Right lobe of liver (tissue), 6 donors: ENCODE data around the gene EIF1AX. TPM values are rescaled to one million over a fixed set of nuclear protein-coding genes. Genes with fewer than 3 reads are reported as not detected.

ENCODE experiments used
- ATAC-seq, 4 donors: fragments of 200-7000 bp; cut with Tn5 transposase; one replicate each; pipeline ENCODE4 v1.9.1; 2020; ENCODE audit warnings: mild to moderate bottlenecking in 4 of 4, moderate library complexity in 4 of 4
- DNase-seq, 3 donors: peaks; one replicate each; pipeline ENCODE4 v3.0.0-alpha.2; 2020
- H3K27ac ChIP-seq, 3 donors: fragments of 200-600 bp; one replicate each; pipeline ENCODE4 v1.8.0; 2022
- H3K27me3 ChIP-seq, 2 donors: fragments of 200-600 bp; one replicate each; pipeline ENCODE4 v1.8.0; 2022
- H3K36me3 ChIP-seq, 4 donors: fragments of 200-600 bp; sonication (generic) in 1 of 4; one replicate each; pipeline versions ENCODE4 v1.5.1 to v1.8.0; 2017 to 2022; ENCODE audit warnings: control low read depth in 1 of 4
- H3K4me1 ChIP-seq, 4 donors: fragments of 200-600 bp; sonication (generic) in 1 of 4; one replicate each; pipeline versions ENCODE4 v1.5.1 to v1.8.0; 2017 to 2022; ENCODE audit warnings: control low read depth in 1 of 4
- H3K4me3 ChIP-seq, 3 donors: fragments of 200-600 bp; one replicate each; pipeline ENCODE4 v1.8.0; 2022
- H3K9me3 ChIP-seq, 4 donors: fragments of 200-600 bp; sonication (generic) in 1 of 4; one replicate each; pipeline versions ENCODE4 v1.5.1 to v1.8.0; 2017 to 2022; ENCODE audit warnings: control low read depth in 1 of 4
- CTCF ChIP-seq, 4 donors: fragments of 200-600 bp in 3 of 4; fragments of 450-650 bp in 1 of 4; IDR thresholded peaks; one replicate each; pipeline versions ENCODE4 v1.5.1 to v1.8.0; 2016 to 2022; ENCODE audit warnings: antibody characterized with exemption in 4 of 4, mild to moderate bottlenecking in 2 of 4
- POLR2A ChIP-seq: fragments of 450-650 bp; IDR thresholded peaks from one replicate; pipeline ENCODE4 v1.6.1; 2017; ENCODE audit warnings: antibody characterized with exemption, mild to moderate bottlenecking
- WGBS: methylation state at CpG from one replicate; pipeline ENCODE4 v1.1.6; 2018; ENCODE audit warnings: low coverage, low lambda C conversion rate; ENCODE audit not compliant: insufficient coverage; ENCODE audit errors: missing lambda C conversion rate; 5-methylcytosine and 5-hydroxymethylcytosine counted together
- intact Hi-C, 2 donors: fragments of 100-400 bp; cut with DNase I; formaldehyde crosslinking; loops; one replicate each; pipeline versions ENCODE4 v1.11.2 to v1.14.1; 2022
- total RNA-seq, 6 experiments: library from RNA; depleted of rRNA in 2 of 6; stranded (reverse); fragments of >200 nt in 2 of 6; fragmentation: NEBNext Ultra II Directional in 3 of 6; extraction: Animal tissue kit (Norgen Biotek cat#: 25700) in 3 of 6; gene quantifications; one replicate each; pipeline versions ENCODE4 v1.1.0 to v1.2.4, GENCODE V29; 2016 to 2023
- donor health status: DM: no; HTN: yes; CAD: no.
- donor health status: DM: no; HTN: no; CAD: no.
- donor health status: DM: no; HTN: no; CAD: no.
- donor health status: DM: no; HTN: yes; CAD: no.
- donor health status: DM: no; HTN: yes; CAD: no.

The EIF1AX gene
- total RNA-seq, 6 experiments from 2014 or later = 31.1 to 71.6 (median 44.4) TPM

DNA sequence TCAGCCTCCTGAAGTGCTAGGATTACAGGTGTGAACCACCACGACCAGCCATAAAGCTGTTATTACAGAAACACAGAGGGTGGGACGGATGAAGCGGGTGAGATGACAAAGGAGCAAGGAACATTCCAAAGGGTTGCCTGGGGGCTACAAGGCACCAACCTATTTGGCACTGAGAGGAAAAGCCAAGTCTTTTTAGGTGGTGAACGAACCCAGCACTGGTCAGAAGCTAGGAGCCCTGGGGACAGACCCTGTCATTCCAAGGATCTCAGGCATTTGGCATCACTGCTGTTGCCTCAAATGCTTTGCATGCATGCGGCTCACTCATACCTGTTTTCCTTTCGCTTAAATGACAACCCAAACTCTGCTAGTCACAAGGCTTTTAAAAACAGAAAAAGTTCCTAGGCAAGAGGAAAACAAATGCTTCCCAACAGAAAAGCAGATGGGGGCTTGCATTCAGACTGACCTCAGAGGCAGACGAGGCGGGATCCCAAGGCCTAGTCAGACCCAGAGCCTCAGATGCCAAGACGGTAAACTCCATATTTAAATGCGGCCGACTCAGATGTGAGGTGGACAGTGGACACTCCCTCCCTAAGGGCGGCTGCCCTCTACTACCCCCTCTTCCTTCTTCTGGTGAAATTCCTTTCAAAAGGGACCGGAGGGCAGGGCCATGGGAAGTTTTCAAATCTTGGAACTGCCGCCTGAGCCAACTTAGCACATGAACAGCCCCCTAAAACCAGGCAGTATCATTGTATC lies 29.4 kb downstream of the EIF1AX start:
- Histone ChIP-seq H3K4me1 (no peaks in the 10 kb centered on the region), H3K27ac (no peak overlapping the region), H3K36me3 (no peaks in the 10 kb centered on the region), H3K4me3 (no peak overlapping the region), H3K27me3 (peaks cover 0 to 12% of the 10 kb centered on the region in 2 donors), H3K9me3 (no peaks in the 10 kb centered on the region)
- no peak for DNase-seq
- TF ChIP-seq POLR2A = no peak
- 82% methylated on average over 12 of the region's 14 CpGs for WGBS
- ATAC-seq = no peak
- intact Hi-C loops = no loop called here

DNA sequence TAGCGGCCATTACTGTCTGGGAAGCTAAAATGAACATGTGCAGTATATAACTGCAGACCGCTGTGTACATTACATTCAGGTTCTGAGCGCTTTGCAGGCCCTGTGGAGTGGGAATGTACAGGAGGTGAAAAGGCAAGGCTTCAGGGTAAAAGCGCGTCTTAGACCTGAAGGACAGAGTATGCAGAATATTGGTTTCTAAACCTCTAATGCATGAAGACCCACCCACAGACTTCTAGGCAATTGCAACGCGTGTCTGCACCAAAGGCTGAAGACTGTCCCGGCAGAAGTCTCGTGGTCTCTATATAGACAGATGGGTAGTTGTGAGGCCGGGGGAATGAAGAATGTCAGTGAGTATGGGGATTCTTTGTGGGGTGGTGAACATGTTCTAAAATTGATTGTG lies 30.4 kb downstream of the EIF1AX start:
- WGBS = 82% methylated on average over 10 of the region's 10 CpGs
- TF ChIP-seq POLR2A (no peak), CTCF (IDR thresholded peaks at IDR 0.05) (no peak)
- ATAC-seq = no peak
- H3K27me3 ChIP-seq = peaks cover 0 to 9% of the 10 kb centered on the region in 2 donors
- H3K27ac ChIP-seq = no peak overlapping the region
- H3K9me3 ChIP-seq = no peaks in the 10 kb centered on the region
- H3K4me1 ChIP-seq = no peaks in the 10 kb centered on the region
- H3K4me3 ChIP-seq = no peak overlapping the region
- intact Hi-C loops = no loop called here
- no peaks in the 10 kb centered on the region for H3K36me3 ChIP-seq
- no peak for DNase-seq

DNA sequence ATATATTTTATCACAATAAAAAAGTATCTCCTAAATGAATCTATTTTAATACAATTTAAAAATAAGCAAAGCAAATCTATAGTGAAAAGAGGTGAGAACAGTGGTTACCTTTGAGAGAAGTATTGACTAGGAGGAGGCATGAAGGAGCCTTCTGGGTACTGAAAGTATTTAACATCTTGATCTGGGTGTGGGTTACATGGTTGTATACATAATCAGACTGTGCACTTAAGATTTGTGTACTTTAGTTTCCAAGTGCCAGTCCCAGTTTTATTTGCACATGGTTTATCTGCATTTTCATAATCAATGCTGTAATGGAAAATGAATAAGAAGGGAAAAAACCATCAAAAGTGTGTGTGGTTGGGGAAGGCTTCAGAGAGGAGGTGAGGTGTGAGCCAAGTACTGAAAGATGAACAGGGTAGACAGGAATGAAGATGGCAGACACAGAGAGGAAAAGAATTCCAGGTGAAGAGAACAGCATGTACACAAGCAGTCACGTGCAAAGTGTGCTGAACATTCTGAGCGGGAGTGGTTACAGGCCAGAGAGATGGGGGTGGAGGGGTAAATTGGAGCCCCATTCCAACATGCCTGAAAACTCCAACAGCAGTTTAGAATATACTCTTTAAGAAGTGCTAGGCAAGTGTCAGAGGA lies 39.6 kb downstream of the EIF1AX start:
- Histone ChIP-seq H3K4me3 (no peak overlapping the region), H3K9me3 (no peaks in the 10 kb centered on the region), H3K4me1 (no peaks in the 10 kb centered on the region), H3K27me3 (no peaks in the 10 kb centered on the region), H3K36me3 (no peaks in the 10 kb centered on the region), H3K27ac (no peak overlapping the region)
- ATAC-seq (no peak), DNase-seq (no peak)
- intact Hi-C loops = no loop called here
- TF ChIP-seq POLR2A (no peak), CTCF (IDR thresholded peaks at IDR 0.05) (no peak)
- whole genome bisulfite sequencing = 83% methylated on average over 2 of the region's 2 CpGs

DNA sequence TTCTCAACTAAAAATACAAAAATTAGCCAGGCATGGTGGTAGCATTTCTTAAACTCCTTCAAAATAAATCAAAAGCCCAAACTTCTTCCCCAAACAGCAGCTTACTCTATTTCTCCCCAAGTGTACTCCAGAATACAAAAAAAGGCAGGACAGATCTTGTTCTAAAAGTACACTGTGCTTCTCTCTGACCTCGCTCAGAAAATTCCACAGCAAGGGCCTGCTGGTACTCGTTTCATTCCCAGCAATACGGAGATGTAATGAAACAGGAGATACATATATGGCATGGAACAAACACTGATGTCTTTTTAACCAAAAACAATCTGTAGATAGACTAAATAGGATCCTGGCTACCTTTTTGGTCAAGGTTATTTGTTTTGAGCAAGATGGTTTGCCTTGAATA lies 50.1 kb downstream of the EIF1AX start:
- no peak for ATAC-seq
- 74% methylated on average over 3 of the region's 3 CpGs for WGBS
- H3K4me1 ChIP-seq = no peaks in the 10 kb centered on the region
- no peaks in the 10 kb centered on the region for H3K27me3 ChIP-seq
- no peak overlapping the region for H3K27ac ChIP-seq
- no peak for TF ChIP-seq POLR2A
- TF ChIP-seq CTCF (IDR thresholded peaks at IDR 0.05) = no peak
- no peak for DNase-seq
- no peak overlapping the region for H3K4me3 ChIP-seq
- H3K36me3 ChIP-seq = no peaks in the 10 kb centered on the region
- intact Hi-C loops = no loop called here
- no peaks in the 10 kb centered on the region for H3K9me3 ChIP-seq

- no peak overlapping the region for H3K4me3 ChIP-seq
- no peaks in the 10 kb centered on the region for H3K9me3 ChIP-seq
- TF ChIP-seq POLR2A (no peak), CTCF (IDR thresholded peaks at IDR 0.05) (no peak)
- WGBS = 56% methylated on average over 6 of the region's 6 CpGs
- no peaks in the 10 kb centered on the region for H3K36me3 ChIP-seq
- no peaks in the 10 kb centered on the region for H3K27me3 ChIP-seq
- no peaks in the 10 kb centered on the region for H3K4me1 ChIP-seq
- no peak overlapping the region for H3K27ac ChIP-seq
- intact Hi-C loops = no loop called here
- no peak for ATAC-seq
- no peak for DNase-seq
Observed at GRCh38 chrX:20089845-20090244, 51.8 kb downstream of the EIF1AX start.
